ENCODE data around the gene PTPRCAP. TPM values are rescaled to one million over a fixed set of nuclear protein-coding genes. Genes with fewer than 3 reads are reported as not detected.

The PTPRCAP gene
- total RNA-seq, 1 experiment from 2014 or later: 1.7 TPM

DNA sequence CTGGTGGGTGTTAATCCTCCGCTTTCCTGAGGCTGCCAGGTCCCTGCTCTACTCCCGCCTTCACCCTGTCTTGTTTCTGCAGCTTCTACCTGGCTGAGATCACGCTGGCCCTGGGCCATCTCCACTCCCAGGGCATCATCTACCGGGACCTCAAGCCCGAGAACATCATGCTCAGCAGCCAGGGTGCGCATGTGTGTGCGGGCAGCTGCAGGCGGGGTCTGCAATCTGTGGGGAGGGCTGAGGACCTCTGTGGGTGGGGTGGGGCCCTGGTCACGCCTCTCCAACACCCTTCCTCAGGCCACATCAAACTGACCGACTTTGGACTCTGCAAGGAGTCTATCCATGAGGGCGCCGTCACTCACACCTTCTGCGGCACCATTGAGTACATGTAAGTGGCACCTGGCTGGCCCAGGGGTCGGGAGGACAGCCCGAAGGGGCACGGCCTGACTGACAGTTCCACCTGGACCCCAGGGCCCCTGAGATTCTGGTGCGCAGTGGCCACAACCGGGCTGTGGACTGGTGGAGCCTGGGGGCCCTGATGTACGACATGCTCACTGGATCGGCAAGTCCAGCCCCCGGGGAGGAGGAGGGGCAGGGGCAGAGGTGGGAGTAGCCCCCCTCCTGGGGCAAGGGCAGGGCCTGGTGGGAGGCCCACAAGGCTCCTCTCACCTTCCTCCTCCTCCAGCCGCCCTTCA lies 4.7 kb downstream of the PTPRCAP start:
- H4K5ac ChIP-seq (ENCODE audit: insufficient read length, low read depth, low read length): no peak overlapping the region
- no peaks in the 10 kb centered on the region; the same call in 1 of the 2 replicates for H3K4me1 ChIP-seq (ENCODE audit: insufficient read depth, low read length)
- H2AK5ac ChIP-seq (ENCODE audit: insufficient read length, low read length): no peak overlapping the region
- H3K4me2 ChIP-seq (ENCODE audit: insufficient read depth, insufficient read length, low read length): no peak overlapping the region
- H3K23me2 ChIP-seq (ENCODE audit: insufficient read length, low read depth, low read length, poor library complexity, severe bottlenecking): peaks cover 4% of the 10 kb centered on the region
- H4K8ac ChIP-seq (replicated peaks; ENCODE audit: insufficient read length, low read depth, low read length): no peak overlapping the region
- H2BK15ac ChIP-seq (ENCODE audit: low read depth, low read length): no peak overlapping the region
- WGBS (ENCODE audit: extremely low coverage, insufficient read length, low lambda C conversion rate): no CpG with 5 or more reads among the region's 22 CpGs
- H4K91ac ChIP-seq (ENCODE audit: insufficient read length, low read depth, low read length): no peak overlapping the region
- no peak overlapping the region for H3K14ac ChIP-seq (ENCODE audit: insufficient read depth, low read length)
- H3K27ac ChIP-seq (ENCODE audit: insufficient read length, low read depth, low read length): no peak overlapping the region
- H3K27me3 Mint-ChIP-seq (ENCODE audit: low read depth): no peaks in the 10 kb centered on the region; the same call in 1 of the 2 replicates
- no peak overlapping the region for H3T11ph ChIP-seq (ENCODE audit: low read length)
- H3K9me3 ChIP-seq (ENCODE audit: control insufficient read depth, low read depth, low read length): no peaks in the 10 kb centered on the region
- no peaks in the 10 kb centered on the region for H3K27me3 ChIP-seq (ENCODE audit: insufficient read depth, low read length)
- no peak overlapping the region for H2BK12ac ChIP-seq (ENCODE audit: insufficient read length, low read depth, low read length)
- no peak overlapping the region for H2BK20ac ChIP-seq (ENCODE audit: low read depth, low read length, poor library complexity, severe bottlenecking)
- no peaks in the 10 kb centered on the region for H3K9me3 Mint-ChIP-seq
- no peak overlapping the region for H2BK5ac ChIP-seq (ENCODE audit: insufficient read length, low read length)
- H3K4me3 Mint-ChIP-seq: no peak overlapping the region; a peak in 1 of 5 replicates
- H3K18ac ChIP-seq (ENCODE audit: insufficient read length, low read depth, low read length): no peak overlapping the region
- no peaks in the 10 kb centered on the region for H3K79me1 ChIP-seq (ENCODE audit: insufficient read depth, low read depth, low read length, poor library complexity, severe bottlenecking)
- H3K4me1 Mint-ChIP-seq: peaks cover 4 to 12% of the 10 kb centered on the region in 2 experiments
- no peak overlapping the region for H2BK120ac ChIP-seq (ENCODE audit: low read depth, low read length, poor library complexity, severe bottlenecking)
- no peaks in the 10 kb centered on the region; the same call in 1 of the 2 replicates for H3K79me2 ChIP-seq (ENCODE audit: insufficient read depth, low read length)
- no peak overlapping the region for H3K56ac ChIP-seq (ENCODE audit: insufficient read length, low read depth, low read length)
- TF ChIP-seq CTCF (conservative IDR thresholded peaks at IDR 0.05): no peak
- DNase-seq: no peak
- H3K23ac ChIP-seq (ENCODE audit: insufficient read length, low read depth, low read length): no peak overlapping the region
- H4K20me1 ChIP-seq (ENCODE audit: control insufficient read depth, insufficient read depth, insufficient read length): no peaks in the 10 kb centered on the region
- no peak overlapping the region for H2AFZ ChIP-seq (ENCODE audit: low read length)
- H3K27ac Mint-ChIP-seq: no peak overlapping the region
- no peak overlapping the region for H3K9ac ChIP-seq (ENCODE audit: extremely low read depth, insufficient read length, low read length)
- H3K4ac ChIP-seq (ENCODE audit: low read depth, low read length): no peak overlapping the region
- peaks cover 9 to 39% (median 33%) of the 10 kb centered on the region in 3 experiments; a peak in 6 of 7 replicates for H3K36me3 Mint-ChIP-seq (ENCODE audit: insufficient read depth in 1 of 3, low read depth in 3 of 3)
